NCI-H2227 (cell line): ENCODE results near the gene CENPO.

ENCODE experiments used
- DNase-seq: peaks from one replicate; lab custom pipeline; 2025; ENCODE audit not compliant: unreplicated experiment; lab: John Stamatoyannopoulos, UW

The CENPO gene

DNA sequence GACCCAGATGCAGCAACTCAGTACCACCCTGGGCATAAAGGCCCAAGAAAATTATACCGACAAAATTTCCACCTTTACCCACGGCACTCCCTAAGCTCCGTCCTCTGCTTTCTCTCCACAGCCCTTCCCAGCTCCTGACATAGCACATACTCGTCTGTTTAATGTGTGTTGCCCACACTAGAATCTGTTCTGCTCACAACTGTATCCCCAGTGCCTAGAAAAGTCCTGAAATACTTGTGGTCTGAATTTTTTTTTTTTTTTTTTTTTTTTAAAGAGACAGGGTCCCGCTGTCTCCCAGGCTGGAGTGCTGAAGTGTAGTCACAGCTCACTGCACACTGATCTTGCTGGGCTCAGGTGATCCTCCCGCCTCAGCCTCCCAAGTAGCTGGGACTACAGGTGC lies 64.5 kb downstream of the CENPO start:
- no peak for DNase-seq

DNA sequence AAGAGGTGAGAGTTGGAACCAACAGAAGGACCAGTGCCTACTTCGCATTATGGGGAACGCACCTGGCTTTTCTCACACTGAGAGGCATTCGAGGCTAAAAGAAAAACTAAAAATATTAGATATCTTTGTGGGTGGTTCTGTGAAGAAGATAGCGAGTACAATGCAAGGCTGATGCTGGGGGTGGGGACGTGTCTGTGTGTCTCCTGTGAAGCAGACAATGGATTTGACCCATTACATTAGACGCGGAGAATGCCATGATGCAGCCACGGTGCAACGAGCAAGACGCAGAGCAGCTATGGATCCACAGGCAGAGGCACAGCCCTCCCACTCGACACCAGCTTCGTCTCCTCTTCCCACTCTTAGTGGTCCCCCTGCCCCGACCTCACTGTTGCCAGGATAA lies 65.8 kb downstream of the CENPO start:
- DNase-seq: no peak

DNA sequence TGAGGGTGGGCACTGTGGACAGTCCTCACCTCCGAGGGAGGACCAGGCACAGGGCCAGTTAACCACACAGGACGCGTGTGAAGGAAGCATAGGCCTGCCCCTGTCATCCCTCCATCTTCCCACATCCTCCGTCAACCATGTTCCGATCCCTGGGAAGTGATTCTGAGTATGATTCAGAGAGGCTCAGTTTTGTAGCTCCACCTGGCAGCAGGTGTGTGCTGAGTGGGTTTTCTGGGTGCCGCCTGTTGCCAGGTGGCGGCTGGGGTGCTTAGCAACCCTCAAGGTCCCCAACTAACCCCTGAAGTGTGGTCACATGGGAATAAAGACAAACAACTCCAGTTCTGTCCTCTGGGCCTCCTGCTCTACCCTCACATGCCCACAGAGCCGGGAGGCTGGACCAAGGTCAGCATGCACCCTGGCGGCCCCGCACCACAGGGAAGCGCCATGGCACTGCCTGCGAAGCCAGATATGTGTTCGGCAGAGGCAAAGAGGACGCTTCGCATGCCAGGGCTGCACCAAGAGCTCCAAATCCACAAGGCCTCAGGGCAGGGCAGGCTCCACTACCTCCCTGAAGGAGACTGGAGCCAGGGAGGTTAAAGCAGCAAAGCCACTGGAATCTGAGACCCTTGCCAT lies 66.9 kb downstream of the CENPO start:
- DNase-seq: no peak

DNA sequence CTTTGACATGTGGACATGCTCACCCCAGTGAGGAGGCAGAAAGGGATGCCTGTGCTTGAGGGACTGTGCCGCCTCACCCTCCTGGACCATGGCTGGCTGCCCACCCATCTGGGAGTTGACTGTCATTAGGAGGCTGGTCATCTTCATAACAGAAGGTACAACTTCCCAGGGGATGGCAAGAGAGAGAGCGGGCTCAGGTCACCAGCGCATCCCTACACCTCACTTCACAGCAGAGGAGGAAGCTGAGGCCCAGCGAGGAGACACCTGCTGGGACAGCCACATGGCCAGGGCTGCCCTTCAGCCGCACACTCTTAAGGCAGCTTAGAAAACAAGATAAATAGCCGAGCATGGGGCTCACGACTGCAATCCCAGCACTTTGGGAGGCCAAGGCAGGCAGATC lies 67.4 kb downstream of the CENPO start:
- DNase-seq: no peak

DNA sequence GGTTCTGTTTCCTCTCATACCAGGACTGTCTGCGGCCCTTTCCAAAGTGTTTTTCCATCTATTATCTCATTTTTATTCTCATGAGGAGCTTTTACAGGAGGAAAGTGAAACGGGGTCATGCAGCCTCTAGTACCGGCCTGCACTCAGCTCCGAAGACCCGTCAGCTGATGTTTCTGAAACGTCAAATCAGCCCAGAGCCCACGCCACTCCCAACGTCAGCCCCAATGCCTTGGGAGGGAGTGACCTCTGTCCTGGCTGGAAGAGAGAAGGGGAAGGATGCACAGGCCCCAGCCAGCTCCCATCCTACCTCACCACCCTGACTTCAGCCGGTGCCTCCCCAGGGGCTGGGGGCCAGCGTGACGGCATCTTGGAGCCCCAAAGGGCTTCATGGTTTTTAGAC lies 68.3 kb downstream of the CENPO start:
- no peak for DNase-seq

DNA sequence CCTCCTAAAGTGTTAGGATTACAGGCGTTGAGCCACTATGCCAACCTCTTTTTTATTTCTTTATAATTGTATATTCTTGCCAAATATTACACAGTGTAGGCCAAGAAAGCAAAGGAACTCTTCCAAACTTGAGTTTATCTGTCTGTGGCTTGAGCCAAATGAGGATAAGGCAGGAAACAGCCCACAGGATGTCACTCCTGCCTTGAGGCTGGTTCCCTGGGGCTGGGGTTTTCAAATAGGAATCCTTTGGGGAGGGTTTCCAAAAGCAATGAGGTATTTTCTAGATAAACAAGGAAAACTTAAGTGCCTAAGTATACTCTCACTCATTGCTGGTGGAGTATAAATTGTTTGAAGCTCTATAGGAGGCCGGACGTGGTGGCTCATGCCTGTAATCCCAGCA lies 70.4 kb downstream of the CENPO start:
- no peak for DNase-seq

DNA sequence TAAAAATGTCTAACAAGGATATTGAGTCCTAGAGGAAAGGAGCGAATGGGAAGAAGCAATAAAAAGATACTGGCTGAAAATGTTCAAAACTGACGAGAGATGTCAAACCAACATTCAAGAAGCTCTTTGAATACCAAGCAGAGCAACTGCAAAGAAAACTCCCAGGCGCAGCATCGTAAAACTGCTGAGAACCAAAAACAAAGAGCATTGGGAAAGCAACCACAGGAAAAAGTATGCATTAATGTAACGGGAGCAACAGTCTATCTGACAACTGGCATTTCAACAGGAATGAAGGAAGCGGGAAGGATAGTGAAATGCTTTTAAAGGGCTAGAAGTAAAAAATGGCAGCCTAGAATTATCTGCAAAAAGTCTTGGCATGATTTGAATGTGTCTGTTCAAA lies 73.7 kb downstream of the CENPO start:
- DNase-seq: no peak

DNA sequence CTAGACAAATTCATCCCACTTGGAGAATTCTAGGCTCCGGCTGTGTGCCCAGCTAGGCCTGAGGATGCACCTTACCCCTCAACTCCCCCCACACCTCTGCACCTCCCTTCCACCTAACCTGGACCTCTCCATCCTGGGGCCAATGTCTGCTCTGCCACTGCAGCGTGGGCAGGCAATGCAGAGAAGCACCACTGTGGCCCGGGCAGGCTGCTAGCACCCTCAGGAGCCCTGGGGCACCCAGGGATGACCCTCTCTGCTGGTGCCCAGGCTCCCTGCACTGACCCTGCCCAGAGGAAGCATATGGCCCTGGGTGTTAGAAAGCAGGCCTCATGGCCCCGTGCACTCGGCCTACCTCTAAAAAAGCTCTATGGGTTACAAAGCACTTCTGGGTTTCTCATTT lies 77.2 kb downstream of the CENPO start:
- DNase-seq: no peak

DNA sequence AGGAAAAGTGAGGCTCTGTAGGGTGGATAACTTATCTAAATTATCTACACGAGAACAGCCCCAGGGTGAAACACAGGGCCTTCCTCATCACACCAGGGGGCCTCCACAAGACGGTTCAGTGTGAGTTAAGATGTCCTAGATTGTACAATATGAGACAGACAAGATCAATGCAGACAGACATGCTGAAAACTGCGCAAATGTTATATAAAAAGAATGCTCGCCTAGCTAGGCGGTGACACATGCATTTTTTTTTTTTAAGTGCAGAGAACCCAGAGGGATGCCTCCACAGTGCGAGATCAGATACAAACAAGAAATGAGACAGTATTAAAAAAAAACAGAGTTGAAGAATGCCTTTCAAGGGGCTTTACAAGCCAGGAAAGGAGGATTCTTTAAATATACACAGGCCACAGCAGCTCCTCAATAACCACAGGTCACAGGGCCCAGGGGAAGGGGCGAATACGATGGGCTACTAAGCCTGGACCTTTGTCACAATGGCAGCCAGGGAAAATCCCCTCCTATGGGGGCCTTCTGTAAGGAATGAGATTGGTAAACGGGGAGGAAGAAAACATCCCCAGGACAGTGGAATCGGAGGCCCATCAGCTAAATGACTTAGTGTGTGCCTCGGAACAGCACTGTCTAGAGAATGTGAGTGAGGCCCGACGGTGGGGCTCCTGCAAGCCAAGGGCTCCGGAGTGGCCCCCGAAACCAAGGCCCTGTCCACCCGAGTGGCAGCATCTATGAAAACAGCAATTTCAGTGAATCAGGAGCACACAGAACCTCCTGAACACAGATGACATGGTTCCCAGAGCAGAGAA lies 77.9 kb downstream of the CENPO start:
- DNase-seq: no peak

DNA sequence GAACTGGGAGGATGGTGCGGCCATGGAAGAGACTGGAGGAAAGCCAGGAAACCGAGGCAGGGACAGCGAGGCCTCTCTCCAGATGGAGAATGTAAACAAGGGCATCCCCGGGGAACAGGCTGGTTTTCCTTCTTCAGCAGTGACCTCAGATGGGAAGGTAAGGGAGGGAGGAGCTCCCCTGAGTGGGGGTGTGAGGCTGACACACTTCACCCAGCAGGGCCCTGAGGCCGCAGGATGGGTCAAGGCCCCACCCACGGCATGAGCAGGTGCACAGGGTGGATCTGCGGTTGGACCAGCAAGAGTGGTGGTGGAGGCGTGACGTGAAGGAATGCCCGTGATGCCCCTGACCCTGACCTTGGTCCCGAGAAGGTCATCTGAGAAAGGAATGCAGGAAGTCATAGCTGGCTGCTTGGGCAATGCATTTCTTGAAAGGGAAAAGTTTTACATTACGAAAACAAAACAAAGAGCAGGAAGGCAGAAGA lies 78.7 kb downstream of the CENPO start:
- DNase-seq: no peak
